Stimulated activated CD4-positive, alpha-beta T cell treated with anti-CD3 and anti-CD28 coated beads, Interleukin-4, amount 100 ng/mL, for 4 hours (primary cell): ENCODE measurements around the gene CCL18.
"Not testable (repeated sequence)": the region's sequence is repeated elsewhere in the genome, so short reads cannot be mapped to it uniquely, and the experiment has no call there.

Source experiments
- DNase-seq, 2 experiments: peaks; one replicate each; pipeline ENCODE4 v3.0.0-alpha.2; 2020

CCL18 gene

GRCh38 chr17:36104701-36105181 is 40.7 kb downstream of the CCL18 start:
- DNase-seq, result no peak

DNA sequence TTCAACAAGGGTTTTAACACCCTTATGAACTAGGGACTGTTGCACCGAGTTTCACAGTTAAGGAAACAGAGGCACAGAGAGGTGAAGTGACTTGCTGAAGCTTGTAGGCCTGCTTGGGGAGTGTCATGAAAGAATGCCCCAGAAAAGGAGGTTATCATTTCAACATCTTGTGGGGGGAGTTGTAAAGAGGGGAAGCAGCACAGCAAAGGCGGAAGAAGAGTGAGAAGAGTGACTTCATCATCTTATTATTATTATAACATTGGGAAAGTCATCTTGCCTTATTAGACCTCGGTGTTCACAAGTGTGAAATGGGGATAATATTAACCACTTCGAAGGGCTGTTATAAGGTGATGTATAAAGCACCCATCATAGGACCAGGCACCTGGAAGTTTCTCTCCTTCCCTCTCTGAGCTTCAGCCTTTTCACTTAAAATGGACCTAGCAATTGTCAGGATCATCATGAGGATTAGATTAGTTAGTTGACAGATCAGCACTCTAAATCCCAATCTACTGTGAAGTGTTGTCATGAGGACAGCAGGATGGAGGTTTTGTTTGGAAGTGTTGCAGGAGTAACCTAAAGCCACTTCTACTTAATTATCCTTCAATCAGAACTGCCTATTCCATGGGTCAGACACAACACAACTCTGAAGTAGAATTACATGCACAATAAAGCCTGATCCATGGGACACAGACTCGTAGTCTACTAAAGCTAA is 41.9 kb downstream of the CCL18 start:
- DNase-seq, result no peak

- DNase-seq, result no peak
Measured at GRCh38 chr17:36106493-36106835, 42.4 kb downstream of the CCL18 start.

GRCh38 chr17:36107660-36108059 is 43.6 kb downstream of the CCL18 start:
- DNase-seq, result no peak

- DNase-seq, result not testable (repeated sequence)
Measured at GRCh38 chr17:36108265-36108664, 44.2 kb downstream of the CCL18 start.

DNA sequence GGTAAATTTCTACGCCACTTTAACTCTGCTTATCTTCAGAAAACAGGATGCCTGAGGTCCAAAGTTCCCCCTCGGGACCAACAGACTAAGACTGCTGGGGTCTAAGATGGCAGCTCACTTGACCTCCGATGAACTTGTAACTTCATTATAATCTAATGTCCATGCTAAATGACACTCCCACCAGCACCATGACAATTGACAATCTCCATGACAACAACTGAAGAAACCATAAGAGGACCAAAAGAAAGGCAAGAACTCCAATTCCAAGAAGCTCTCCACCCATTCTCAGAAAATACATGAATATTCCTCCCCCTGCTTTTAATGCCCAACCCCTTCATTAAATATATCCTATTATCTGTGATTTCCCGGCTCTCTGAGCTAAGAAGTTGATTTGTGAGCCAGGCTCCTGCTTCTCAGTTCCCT is 47.0 kb downstream of the CCL18 start:
- no peak for DNase-seq

GRCh38 chr17:36112572-36112971 is 48.5 kb downstream of the CCL18 start:
- no peak for DNase-seq

GRCh38 chr17:36113131-36113530 is 49.1 kb downstream of the CCL18 start:
- DNase-seq, result not testable (repeated sequence)

- DNase-seq, result not testable (repeated sequence)
Measured at GRCh38 chr17:36114971-36115648, 51.0 kb downstream of the CCL18 start.

- not testable (repeated sequence) for DNase-seq
Measured at GRCh38 chr17:36115649-36115977, 51.5 kb downstream of the CCL18 start.

DNA sequence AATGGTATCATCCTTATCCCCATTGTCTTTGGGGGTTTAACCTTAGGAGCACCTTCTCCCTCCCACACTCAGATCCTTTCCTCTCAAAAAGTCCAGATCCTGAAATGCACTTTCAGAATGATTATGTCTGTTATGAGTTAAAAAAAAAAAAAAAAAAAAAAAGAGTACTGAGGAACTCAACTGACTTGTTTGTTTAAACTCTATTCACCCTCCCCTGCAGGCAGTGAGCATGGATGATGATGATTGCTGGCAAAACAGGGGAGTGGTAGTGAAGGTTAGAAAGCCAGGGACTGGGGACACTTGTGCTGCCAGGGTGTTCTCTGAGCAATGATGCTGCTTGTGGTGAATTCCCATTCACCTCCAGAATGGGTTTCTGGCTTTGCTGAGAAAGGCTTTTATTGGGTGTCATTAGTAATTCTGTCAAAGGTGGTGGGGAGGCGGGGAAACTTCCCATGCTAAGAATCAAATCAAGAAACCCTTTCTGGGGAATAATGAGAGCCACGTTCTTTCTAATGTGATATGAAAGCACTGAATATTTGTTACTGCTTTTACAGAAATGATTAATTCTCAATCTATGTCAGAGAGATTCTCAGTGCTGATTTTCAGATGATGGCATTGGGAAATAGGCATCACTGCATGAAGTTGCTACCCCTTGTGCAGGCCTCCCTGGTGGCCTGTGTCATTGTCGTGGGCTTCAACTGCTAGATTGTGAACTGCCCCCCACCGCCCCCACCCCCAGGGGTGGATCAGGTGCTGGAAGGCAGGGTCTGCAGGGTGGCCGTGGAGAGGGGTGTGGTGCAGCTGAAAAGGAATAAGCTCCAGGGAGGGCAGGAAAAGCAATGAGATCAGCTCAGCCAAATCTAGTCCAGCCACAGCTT is 53.7 kb downstream of the CCL18 start:
- DNase-seq, result no peak

DNA sequence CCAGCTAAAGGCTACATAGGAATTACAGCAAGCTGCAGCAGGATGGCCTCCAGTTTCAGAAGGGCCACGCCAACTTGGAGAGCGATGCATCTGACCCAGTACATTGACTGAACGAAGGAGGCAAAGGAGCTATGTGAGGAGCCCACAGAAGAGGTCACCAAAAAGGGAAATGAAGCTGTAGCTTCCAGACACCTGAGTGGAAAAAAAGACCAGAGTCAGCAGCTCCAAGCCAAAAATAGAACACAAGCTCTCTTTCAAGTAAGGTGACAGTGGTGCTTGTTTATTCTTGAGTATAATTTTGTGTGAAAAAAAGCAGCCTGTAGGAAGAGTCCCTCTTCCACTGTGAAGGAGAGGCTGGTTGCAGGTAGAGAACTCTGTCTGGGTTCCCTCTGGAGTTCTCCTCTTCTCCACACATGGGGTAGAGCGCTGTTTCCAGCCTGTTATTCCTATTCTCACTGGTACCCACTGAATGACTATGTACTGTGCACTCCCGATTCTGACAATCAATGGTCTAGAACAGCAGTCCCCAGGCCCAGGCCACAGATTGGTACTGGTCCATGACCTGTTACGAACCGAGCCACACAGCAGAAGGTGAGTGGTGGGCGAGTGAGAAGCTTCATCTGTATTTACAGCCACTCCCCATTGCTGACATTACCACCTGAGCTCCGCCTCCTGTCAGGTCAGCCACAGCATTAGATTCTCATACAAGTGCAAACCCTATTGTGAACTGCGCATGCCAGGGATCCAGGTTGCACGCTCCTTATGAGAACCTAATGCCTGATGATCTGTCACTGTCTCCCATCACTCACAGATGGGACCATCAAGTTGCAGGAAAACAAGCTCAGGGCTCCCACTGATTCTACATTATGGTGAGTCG is 54.6 kb downstream of the CCL18 start:
- DNase-seq, result no peak

- DNase-seq, result no peak
Measured at GRCh38 chr17:36120221-36120620, 56.1 kb downstream of the CCL18 start.

GRCh38 chr17:36121099-36121498 is 57.0 kb downstream of the CCL18 start:
- not testable (repeated sequence) for DNase-seq
